ENCODE data around the gene SLC25A30.
"Not testable (repeated sequence)": the region's sequence is repeated elsewhere in the genome, so short reads cannot be mapped to it uniquely, and the experiment has no call there.

DNA sequence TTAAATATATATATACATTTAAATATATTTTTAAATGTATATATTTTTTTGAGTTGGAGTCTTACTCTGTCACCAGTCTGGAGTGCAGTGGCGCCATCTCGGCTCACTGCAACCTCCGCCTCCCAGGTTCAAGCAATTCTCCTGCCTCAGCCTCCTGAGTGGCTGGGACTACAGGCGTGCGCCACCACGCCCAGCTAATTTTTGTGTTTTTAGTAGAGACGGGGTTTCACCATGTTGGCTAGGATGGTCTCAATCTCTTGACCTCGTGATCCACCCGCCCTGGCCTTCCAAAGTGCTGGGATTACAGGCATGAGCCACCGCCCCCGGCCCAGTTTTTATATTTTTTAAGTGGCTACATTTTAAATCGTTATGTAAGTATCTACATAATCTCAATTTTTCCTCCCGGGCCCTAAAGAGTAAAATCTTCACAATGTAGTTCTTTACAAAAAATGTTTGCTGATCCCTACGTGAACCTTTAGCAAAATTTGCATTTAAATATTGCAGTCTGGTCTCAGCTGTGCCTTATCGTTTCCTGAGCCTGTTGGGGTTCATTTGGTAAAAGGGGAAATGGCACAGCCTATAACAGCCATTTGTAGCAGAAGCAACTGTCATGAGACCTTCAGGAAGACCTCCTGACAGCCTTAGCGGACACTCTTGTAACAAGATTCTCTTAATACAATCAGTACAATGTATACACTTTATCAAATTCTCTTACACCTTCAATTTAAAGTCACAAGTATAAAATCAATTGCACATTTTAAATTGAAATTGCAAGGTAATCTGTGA, 8.1 kb upstream of the SLC25A30 start:
- TF ChIP-seq, protein P1, sequence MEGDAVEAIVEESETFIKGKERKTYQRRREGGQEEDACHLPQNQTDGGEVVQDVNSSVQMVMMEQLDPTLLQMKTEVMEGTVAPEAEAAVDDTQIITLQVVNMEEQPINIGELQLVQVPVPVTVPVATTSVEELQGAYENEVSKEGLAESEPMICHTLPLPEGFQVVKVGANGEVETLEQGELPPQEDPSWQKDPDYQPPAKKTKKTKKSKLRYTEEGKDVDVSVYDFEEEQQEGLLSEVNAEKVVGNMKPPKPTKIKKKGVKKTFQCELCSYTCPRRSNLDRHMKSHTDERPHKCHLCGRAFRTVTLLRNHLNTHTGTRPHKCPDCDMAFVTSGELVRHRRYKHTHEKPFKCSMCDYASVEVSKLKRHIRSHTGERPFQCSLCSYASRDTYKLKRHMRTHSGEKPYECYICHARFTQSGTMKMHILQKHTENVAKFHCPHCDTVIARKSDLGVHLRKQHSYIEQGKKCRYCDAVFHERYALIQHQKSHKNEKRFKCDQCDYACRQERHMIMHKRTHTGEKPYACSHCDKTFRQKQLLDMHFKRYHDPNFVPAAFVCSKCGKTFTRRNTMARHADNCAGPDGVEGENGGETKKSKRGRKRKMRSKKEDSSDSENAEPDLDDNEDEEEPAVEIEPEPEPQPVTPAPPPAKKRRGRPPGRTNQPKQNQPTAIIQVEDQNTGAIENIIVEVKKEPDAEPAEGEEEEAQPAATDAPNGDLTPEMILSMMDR (IDR thresholded peaks at IDR 0.05): not testable (repeated sequence)
- TF ChIP-seq POLR2A, POLR2AphosphoS5 (IDR thresholded peaks at IDR 0.05): not testable (repeated sequence)

Measured in prostate gland (tissue), 2 donors.